ENCODE results near the gene ASIC2. TPM values are rescaled to one million over a fixed set of nuclear protein-coding genes. Genes with fewer than 3 reads are reported as not detected.

The ASIC2 gene
- total RNA-seq, 1 experiment from 2014 or later = 0.09 TPM

GRCh38 chr17:33266611-33267010, 26.5 kb downstream of the ASIC2 start:
- peaks cover 23% of the 10 kb centered on the region for H3K27me3 ChIP-seq (ENCODE audit: insufficient read depth, low read depth)
- CTCF ChIA-PET = no interaction called here
- no TSS peak for BruUV-seq (replicated peaks)
- no peaks in the 10 kb centered on the region for H3K4me1 ChIP-seq (replicated peaks; ENCODE audit: insufficient read depth)
- H3K36me3 ChIP-seq (ENCODE audit: low read depth) = no peaks in the 10 kb centered on the region
- H3K4me2 ChIP-seq = no peak overlapping the region
- no peaks in the 10 kb centered on the region for H3F3A ChIP-seq (ENCODE audit: insufficient read depth, low read depth)
- no peak overlapping the region for H3K4me3 ChIP-seq
- no peaks in the 10 kb centered on the region for H3K9me3 ChIP-seq (ENCODE audit: insufficient read depth, low read depth)
- DNase-seq = no peak
- TF ChIP-seq EZH2 (IDR thresholded peaks at IDR 0.05; ENCODE audit: low read depth) (no peak), CTCF (conservative IDR thresholded peaks at IDR 0.05) (no peak)
- no peaks in the 10 kb centered on the region for H4K20me1 ChIP-seq (ENCODE audit: insufficient read depth)
- no peak overlapping the region for H3K27ac ChIP-seq
- no peaks in the 10 kb centered on the region for H3K9me2 ChIP-seq (ENCODE audit: insufficient read depth)
- intact Hi-C loops (cut with micrococcal nuclease; ENCODE audit: unreplicated experiment) = loop anchor here (1.0 to 2.0 kb wide), 3 partner anchors 18 to 154 kb away; no protein-coding TSS in a partner anchor
- H2AFZ ChIP-seq = no peak overlapping the region
- H3K79me2 ChIP-seq (ENCODE audit: low read depth) = no peaks in the 10 kb centered on the region
- POLR2A ChIA-PET (ENCODE audit: unreplicated experiment) = interaction anchor here (0.7 kb wide), 1 partner anchor 760 kb away, joined by 6 read pairs; no protein-coding TSS in a partner anchor

- CTCF ChIA-PET = no interaction called here
- no peak overlapping the region for H2AFZ ChIP-seq
- H3K79me2 ChIP-seq (ENCODE audit: low read depth) = no peaks in the 10 kb centered on the region
- H3K4me1 ChIP-seq (replicated peaks; ENCODE audit: insufficient read depth) = no peaks in the 10 kb centered on the region
- BruUV-seq (replicated peaks) = no TSS peak
- H3K9me3 ChIP-seq (ENCODE audit: insufficient read depth, low read depth) = no peaks in the 10 kb centered on the region
- no peaks in the 10 kb centered on the region for H4K20me1 ChIP-seq (ENCODE audit: insufficient read depth)
- no peaks in the 10 kb centered on the region for H3K36me3 ChIP-seq (ENCODE audit: low read depth)
- peaks cover 28% of the 10 kb centered on the region for H3K27me3 ChIP-seq (ENCODE audit: insufficient read depth, low read depth)
- no peak for DNase-seq
- H3K4me3 ChIP-seq = no peak overlapping the region
- no peaks in the 10 kb centered on the region for H3F3A ChIP-seq (ENCODE audit: insufficient read depth, low read depth)
- POLR2A ChIA-PET (ENCODE audit: unreplicated experiment) = no interaction called here
- H3K4me2 ChIP-seq = no peak overlapping the region
- no peaks in the 10 kb centered on the region for H3K9me2 ChIP-seq (ENCODE audit: insufficient read depth)
- H3K27ac ChIP-seq = no peak overlapping the region
- intact Hi-C loops (cut with micrococcal nuclease; ENCODE audit: unreplicated experiment) = loop anchor here (2.0 kb wide), 1 partner anchor 19 kb away; no protein-coding TSS in a partner anchor
- no peak for TF ChIP-seq CTCF (conservative IDR thresholded peaks at IDR 0.05)
- TF ChIP-seq EZH2 (IDR thresholded peaks at IDR 0.05; ENCODE audit: low read depth) = no peak
Observed at GRCh38 chr17:33266116-33266515, 27.0 kb downstream of the ASIC2 start.

- Histone ChIP-seq H3F3A (ENCODE audit: insufficient read depth, low read depth) (no peaks in the 10 kb centered on the region), H3K36me3 (ENCODE audit: low read depth) (no peaks in the 10 kb centered on the region), H3K4me3 (no peak overlapping the region), H3K79me2 (ENCODE audit: low read depth) (no peaks in the 10 kb centered on the region), H2AFZ (no peak overlapping the region), H3K4me2 (no peak overlapping the region), H3K9me3 (ENCODE audit: insufficient read depth, low read depth) (no peaks in the 10 kb centered on the region), H3K4me1 (replicated peaks; ENCODE audit: insufficient read depth) (no peaks in the 10 kb centered on the region), H3K27me3 (ENCODE audit: insufficient read depth, low read depth) (peaks cover 46% of the 10 kb centered on the region), H3K27ac (no peak overlapping the region), H4K20me1 (ENCODE audit: insufficient read depth) (no peaks in the 10 kb centered on the region), H3K9me2 (ENCODE audit: insufficient read depth) (no peaks in the 10 kb centered on the region)
- BruUV-seq (replicated peaks) = no TSS peak
- DNase-seq = no peak
- ChIA-PET CTCF (no interaction called here), POLR2A (ENCODE audit: unreplicated experiment) (no interaction called here)
- no peak for TF ChIP-seq CTCF (conservative IDR thresholded peaks at IDR 0.05)
- no peak for TF ChIP-seq EZH2 (IDR thresholded peaks at IDR 0.05; ENCODE audit: low read depth)
- intact Hi-C loops (cut with micrococcal nuclease; ENCODE audit: unreplicated experiment) = no loop called here
Observed at GRCh38 chr17:33263396-33263795, 29.7 kb downstream of the ASIC2 start.
